Superior temporal gyrus (tissue), 1 donor: Measurements from ENCODE around the gene OXSR1.
"Not testable (repeated sequence)": the region's sequence is repeated elsewhere in the genome, so short reads cannot be mapped to it uniquely, and the experiment has no call there.

ENCODE experiments used
- DNase-seq: peaks from one replicate; pipeline ENCODE4 v3.0.0-alpha.2; 2016; ENCODE audit errors: extremely low spot score

The OXSR1 gene

DNA sequence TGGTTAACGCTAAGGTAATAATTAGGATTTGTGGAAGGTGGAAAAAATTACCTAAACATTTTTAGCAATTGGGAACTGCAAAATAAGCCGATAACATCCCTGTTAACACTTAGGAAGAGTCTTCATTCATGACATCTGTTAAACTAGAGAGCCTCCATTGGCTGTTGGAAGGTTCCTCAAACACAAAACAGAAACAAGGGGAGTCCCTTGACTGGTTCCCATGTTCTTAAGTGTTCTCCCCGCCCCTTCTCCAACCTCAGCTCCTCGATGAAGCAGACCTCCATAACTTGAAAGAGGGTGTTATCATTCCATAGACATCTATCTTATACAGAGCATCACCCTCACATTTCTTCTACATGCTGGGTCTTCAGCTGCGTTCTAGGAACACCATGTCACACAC is 102.8 kb downstream of the OXSR1 start:
- DNase-seq = no peak

GRCh38 chr3:38268522-38268921 is 103.2 kb downstream of the OXSR1 start:
- DNase-seq = no peak

- no peak for DNase-seq
Measured at GRCh38 chr3:38270606-38271005, 105.3 kb downstream of the OXSR1 start.

GRCh38 chr3:38271553-38271952 is 106.2 kb downstream of the OXSR1 start:
- DNase-seq = no peak

DNA sequence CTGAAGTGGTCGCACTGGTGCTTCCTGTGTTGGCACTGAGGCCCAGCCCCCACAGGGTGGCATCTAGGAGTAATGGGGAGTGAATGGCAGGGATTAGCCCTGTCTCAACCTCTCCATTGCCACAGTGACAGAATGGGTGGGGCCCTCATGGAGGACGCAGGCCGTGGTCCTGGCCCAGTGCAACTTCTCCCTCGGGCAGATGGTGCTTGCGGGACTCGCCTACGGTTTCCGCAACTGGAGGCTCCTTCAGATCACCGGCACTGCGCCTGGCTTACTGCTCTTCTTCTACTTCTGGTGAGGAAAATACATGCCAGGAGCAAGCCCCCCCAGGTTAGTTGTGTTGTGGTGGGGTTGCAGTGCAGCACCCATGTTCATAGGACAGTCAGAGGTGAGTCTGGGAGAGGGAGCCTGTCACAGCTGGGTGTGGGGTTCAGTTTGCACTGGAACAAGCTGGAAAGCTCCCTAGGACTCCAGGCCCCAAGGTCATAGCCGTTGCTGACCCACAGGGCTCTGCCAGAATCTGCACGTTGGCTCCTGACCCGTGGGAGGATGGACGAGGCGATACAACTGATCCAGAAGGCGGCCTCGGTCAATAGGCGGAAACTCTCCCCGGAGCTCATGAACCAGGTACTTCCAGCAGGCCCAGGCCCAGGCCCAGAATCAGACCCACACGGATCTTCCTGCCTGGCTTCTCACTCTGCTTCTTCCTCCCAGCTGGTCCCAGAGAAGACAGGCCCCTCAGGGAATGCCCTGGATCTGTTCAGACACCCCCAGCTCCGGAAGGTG is 109.7 kb downstream of the OXSR1 start:
- DNase-seq = no peak

DNA sequence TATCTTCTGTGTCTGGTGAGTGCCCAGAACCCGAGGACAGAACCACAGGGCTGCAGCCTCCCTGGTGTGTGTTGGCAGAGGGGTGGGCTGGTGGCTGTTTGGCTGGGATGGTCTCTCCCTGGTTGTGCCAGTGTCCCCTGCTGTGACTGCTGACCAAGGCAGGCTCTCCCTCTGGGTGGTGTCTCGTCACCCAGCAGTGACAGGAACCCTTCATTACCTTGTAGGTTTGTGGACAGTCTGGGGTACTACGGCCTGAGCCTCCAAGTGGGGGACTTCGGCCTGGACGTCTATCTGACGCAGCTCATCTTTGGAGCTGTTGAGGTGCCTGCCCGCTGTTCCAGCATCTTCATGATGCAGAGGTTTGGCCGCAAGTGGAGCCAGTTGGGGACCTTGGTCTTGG is 110.3 kb downstream of the OXSR1 start:
- no peak for DNase-seq

GRCh38 chr3:38276081-38276916 is 111.0 kb downstream of the OXSR1 start:
- DNase-seq = no peak

DNA sequence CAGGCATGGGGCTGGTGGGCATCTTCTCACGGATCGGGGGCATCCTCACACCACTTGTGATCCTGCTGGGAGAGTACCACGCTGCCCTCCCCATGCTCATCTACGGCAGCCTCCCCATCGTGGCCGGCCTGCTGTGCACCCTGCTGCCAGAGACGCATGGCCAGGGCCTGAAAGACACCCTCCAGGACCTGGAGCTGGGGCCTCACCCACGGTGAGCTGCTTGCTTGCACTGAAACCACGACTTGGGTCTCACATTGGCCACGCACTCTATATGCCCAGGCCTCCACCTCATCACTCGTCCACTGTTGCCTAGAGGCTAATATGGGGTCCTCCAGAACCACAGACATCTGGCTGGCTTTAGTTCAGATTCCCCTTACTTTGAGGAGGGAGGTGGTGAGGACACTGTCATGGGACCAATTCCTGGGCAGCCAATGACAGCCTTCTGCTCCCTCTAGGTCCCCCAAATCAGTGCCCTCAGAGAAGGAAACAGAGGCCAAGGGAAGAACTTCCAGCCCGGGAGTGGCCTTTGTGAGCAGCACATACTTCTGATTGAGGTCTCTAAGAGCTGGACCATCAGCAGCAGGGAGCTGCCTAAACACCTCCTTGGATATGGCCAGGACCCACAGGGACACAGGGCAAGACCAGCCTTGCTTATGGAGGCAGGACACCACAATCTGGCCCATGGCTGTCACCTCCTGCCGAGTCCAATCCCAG is 111.7 kb downstream of the OXSR1 start:
- DNase-seq = no peak

GRCh38 chr3:38278841-38279240 is 113.5 kb downstream of the OXSR1 start:
- no peak for DNase-seq

GRCh38 chr3:38281895-38282686 is 116.8 kb downstream of the OXSR1 start, which contains the start of gene SLC22A14:
SLC22A14 (plus strand) TSS chr3:38282294; CDS start chr3:38306027, 23,733 bp downstream.
- DNase-seq = no peak

DNA sequence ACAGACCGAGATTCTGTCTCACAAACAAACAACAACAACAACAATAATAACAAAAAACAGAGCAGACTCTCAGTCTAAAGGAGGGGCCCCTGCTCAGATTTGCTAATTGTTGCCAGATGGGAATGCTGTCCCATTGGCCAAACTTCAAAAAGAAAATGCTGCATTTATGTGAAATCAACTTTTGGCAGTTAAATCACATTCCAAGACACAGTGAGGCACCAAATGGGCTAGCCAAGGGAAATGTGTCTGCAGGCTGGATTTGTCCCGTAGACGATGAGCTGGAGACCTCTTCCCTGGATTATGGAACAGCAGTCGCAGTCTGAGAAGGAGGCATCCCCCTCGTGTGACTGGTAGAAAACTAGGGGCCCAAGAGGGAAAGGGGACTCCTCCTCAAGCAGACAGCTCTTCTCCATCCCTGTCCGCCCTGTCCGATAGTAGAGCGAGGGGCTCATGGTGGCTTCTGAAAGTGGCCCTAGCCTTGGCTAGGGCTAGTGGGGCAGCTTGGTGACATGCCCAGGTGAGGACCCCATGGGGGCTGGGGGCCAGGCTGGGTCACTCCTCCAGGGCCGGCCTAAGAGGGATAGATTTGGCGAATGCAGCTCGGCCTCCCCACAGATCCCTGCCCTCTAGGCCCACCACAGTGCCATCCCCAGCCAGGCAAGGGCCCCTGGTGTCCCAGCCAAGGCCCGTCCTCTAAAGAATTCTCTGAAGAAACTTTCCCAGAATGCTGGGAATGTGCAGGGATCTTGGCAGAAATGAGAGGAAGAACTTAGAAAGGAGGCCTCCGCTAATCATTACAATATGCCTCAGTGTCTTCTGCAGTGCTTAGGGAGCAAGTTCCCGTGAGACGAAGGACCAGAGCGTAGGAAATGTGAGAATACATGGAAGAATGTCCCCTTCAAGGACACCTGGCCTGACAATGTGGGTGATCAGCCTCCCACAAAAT is 118.7 kb downstream of the OXSR1 start:
- no peak for DNase-seq

DNA sequence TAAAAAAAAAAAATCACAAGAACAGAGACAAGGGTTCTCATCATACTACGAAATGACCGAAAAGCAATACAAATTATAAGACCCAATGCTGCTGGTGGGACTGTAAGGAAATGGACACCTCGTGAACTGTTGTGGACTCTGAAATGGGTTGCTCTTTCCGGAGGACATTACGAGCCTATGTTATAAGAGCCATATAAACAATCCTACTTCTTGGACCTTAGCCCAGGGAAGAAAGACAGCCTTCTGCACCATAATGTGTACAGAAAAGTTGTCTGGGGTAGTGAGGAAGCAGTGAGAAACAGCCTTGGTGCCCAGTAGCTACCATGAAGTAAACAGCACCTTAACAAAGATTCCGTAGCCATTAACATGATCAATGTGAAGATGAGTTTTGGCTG is 119.4 kb downstream of the OXSR1 start:
- no peak for DNase-seq

DNA sequence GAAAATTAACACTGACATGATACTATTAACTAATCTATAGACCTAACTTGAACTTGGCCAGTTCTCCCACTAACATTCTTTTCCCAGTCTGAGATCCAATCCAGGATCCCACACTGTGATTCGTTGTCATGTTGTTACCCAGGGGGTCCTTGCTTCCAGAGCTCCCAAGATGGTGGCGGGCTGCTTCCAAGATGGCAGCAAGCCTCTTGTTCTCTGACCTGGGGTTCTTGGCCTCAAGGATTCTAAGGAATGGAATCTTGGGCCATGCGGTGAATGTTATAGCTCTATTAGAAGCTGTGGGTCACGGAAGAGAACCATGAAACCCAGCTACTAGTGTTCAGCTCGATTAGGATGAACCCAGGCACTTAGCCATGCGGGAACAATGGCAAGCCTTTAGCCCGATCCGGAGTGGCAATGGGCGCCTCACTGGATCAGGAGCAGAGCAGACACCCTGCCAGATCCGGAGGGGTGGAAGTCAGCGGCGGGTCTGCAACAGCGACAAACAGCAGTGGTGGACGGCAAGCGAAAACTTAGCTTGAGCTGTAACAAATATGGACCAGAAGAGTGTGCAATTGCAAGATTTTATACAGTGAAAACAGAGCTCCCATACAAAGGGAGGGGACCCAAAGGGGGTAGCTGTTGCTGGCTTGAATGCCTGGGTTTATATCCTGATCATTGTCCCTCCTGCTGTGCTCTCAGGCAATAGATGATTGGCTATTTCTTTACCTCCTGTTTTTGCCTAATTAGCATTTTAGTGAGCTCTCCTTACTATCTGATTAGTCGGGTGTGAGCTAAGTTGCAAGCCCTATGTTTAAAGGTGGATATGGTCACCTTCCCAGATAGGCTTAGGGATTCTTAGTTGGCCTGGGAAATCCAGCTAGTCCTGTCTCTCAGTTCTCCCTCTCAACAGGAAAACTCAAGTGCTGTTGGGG is 124.2 kb downstream of the OXSR1 start:
- not testable (repeated sequence) for DNase-seq

DNA sequence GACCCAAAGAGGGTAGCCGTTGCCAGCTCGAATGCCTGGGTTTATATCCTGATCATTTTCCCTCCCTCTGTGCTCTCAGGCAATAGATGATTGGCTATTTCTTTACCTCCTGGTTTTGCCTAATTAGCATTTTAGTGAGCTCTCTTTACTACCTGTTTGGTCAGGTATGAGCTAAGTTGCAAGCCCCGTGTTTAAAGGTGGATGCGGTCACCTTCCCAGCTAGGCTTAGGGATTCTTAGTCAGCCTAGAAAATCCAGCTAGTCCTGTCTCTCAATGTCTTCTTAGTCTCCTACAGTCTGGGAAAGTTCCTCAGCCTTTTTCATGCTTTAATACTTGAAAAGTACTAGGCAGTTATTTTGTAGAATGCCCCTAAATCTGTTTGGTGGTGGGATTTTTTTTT is 131.7 kb downstream of the OXSR1 start:
- DNase-seq = not testable (repeated sequence)

DNA sequence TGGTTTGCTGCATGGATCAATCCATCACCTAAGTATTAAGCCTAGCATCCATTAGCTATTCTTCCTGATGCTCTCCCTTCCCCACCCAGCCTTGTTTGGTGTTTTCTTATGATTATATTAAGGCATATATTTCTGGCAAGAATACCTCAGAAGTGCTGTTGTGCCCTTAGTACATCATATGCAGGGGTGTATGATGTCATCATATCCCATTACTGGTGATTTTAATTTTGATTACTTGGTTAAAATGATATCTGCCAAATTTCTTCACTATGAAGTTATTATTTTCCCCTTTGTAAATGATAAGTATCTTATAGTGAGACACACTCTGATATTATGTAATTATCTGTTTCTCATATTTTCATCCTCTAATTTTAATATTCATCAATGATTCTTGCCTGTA is 132.2 kb downstream of the OXSR1 start:
- DNase-seq = no peak

GRCh38 chr3:38297947-38298711 is 132.8 kb downstream of the OXSR1 start:
- DNase-seq = peak; percentile 20
